SHP77 (cell line): ENCODE measurements around the gene TRIO.
"Not testable (repeated sequence)": the region's sequence is repeated elsewhere in the genome, so short reads cannot be mapped to it uniquely, and the experiment has no call there.

ENCODE experiments used
- DNase-seq, 2 experiments: peaks; one replicate each; lab custom pipeline; 2025; lab: John Stamatoyannopoulos, UW

TRIO gene

DNA sequence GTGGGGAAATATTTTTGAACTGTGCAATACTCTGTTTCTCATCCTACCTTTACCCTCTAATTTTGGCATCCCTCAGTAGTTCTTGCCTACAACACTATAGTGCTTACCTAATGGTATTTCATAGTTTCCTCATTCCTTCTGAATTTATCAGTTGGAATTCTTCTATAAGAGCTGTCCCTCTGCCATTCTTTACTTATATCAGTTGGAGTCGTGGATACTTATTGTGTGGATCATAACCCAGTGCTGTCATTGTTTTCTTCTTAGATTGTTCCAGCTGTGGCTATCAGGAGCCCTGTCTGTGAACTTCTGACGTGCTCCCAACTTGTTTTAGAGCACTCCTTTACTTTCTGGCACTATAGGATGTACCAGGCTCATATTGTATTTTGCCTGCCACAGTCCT, 292.3 kb downstream of the TRIO start:
- DNase-seq = no peak

GRCh38 chr5:14436122-14436521, 293.0 kb downstream of the TRIO start:
- DNase-seq = not testable (repeated sequence)

- no peak for DNase-seq
Measured at GRCh38 chr5:14436801-14437542, 293.8 kb downstream of the TRIO start.

DNA sequence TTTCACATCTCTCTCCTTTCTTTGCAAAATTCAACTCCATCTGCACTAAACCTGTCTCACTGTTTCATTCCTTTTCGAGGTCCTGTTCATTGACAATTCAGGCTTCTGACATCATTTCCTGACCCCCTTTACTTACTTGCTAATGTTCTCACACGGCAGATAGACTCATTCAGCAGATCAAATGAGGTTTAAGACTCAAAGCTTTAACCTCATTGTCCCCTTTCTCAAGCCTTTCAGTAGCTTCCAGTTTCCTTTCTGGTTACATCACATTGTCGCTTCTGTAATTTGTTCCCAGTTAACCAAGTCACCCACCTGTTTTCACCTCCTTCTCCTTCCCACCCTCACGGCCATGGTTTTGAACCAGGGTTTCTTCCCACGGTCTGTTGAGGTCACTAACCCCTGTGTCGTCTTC, 295.1 kb downstream of the TRIO start:
- DNase-seq = no peak

DNA sequence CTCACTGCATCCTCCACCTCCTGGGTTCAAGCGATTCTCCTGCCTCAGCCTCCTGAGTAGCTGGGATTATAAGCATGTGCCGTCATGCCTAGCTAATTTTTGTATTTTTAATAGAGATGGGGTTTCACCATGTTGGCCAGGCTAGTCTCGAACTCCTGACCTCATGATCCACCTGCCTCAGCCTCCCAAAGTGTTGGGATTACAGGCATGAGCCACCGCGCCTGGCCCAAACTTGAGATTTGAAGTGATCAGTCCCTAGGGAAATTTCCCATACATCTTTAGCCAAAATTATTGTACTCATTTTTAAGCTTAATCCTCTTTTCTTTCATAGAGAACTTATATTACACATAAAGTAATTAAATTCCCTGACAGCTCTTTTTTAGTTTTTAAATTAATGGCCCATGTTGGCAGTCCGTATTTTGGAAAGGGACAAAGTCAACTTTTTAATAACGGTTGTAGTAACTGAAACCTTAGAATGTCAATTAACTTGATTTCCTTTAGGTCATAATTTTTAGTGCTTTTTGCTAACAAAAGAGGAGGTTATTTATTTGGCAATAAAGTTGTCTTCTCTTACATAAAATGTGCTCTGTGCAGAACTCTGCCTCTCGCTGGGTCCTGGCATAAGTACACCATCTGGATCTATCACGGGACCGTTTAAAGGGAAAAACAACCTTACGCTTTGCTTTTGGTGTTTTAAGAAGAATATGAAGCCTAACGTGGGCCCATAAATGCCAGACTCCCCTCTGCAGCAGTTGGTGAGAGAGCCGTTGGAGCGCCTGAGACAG, 296.1 kb downstream of the TRIO start:
- no peak for DNase-seq

DNA sequence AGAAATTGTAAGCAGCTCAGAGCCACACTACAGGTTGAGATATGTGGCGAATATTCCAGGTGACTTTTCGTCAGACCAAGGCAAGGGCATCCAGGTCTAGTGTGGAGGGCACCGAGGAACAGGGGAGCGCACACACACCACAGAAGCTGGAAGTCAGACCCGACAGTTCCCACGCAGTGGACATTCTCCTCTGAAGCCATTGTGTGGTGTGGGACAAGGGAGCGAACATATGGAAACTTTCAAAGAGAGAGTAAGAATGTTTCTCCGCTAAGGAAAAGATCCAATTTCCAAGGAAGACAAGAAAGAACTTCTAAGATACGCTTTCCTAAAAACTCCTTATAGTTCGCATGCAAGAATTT, 297.1 kb downstream of the TRIO start:
- DNase-seq = no peak

DNA sequence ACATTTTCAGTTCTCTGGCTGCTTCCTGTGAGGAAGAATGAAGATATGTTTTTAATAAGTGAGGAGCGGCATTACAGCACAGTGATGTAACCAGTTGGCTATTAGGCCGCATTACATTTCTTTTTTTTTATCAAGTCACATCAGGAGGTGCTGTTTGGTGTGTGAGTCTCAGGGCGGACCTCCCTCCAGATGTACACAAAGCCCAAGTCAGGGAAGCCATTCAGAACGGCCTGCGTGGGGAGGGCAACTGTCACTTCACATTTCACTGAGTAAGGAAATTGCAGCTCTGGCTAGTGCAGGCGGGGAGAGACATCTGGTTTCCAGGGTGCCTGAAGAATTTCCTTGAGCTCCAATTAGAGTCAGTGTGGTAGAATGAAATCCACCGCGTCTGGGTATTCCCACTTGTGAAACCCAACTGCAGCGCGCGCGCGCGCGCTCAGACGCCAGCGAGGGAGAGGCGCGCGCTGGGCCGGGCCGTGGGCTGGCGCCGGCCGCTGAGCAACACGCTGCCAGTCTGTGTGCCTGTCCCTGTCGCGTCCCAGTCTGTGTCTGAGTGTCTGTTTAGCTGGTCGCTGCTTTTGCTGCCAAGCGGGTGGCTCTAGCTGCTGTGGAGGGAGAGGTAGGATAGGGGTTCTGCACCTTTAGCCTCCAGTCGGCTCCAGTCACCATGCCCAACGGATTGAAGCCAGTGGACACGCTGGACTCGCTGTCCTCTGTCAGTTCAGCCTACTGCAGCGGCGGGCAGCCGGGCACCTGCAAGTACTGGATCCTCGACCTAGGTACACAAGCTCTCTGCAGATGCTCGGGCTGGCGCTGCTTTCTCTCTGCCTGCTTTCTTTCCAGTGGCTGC, 297.7 kb downstream of the TRIO start:
- DNase-seq = peak; percentile 36 to 53

- DNase-seq = no peak
Measured at GRCh38 chr5:14441641-14442040, 298.5 kb downstream of the TRIO start.

DNA sequence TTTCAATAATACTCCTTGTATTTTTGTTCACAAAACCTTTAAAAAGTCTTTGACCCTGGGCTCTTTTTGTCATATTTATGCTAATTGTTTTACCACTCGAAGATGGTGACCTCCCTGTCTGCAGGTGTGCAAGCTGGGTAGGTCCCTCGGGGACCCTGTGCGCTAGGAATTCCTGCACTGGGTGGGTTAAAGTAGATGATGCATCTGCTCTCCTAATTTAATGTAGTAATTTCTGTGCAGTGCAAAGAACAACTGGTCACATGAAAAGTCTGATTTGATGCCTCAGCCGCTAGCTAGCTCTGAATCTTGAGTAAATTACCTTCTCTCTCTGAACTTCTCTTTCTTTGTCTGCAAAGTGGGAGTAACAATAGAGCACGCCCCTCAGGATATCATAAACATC, 299.4 kb downstream of the TRIO start:
- no peak for DNase-seq

DNA sequence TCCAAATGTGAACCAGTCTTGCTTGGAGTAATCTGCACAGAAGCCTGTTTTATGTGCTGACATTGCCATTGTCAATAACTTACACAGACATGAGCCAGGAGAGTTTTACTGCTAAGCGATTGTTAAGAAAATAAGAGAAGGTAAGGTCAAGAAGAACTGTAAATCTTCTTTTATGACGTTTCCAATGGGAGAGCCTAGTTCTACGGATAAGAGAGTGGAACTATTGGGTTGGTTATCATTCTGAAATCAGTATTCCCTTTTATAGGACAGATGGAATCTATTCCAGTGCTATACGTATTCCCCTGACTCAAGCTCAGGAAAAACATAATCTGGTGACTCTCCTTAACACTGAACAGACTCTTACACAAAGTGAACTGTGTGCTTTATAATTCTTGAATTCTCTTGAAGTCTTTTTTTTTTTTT, 300.5 kb downstream of the TRIO start:
- no peak for DNase-seq

GRCh38 chr5:14444161-14444560, 301.0 kb downstream of the TRIO start:
- no peak for DNase-seq

DNA sequence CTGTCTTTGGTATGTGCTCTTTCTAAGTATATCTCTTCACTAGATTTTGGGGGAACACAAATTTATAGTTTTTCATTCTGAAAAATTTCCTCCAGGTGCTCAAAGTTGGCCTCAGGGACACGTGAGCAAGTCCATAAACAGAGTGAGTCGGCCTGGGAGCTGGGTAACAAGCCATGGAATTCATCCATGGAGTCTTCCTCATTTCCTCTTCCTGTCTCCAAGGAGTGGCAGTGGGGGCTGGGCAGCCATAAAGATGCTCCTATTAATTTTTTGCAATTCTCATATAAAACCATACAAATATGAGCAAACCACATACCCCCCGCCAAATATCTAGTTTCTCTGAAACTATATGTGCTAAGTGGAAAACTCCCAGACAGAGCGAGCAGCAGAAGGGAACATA, 301.9 kb downstream of the TRIO start:
- no peak for DNase-seq

- no peak for DNase-seq
Measured at GRCh38 chr5:14445576-14446290, 302.6 kb downstream of the TRIO start.

- peak; percentile 36 to 45 for DNase-seq
Measured at GRCh38 chr5:14447958-14448911, 305.1 kb downstream of the TRIO start.

GRCh38 chr5:14449052-14449661, 306.0 kb downstream of the TRIO start:
- peak; percentile 42 to 70 for DNase-seq

DNA sequence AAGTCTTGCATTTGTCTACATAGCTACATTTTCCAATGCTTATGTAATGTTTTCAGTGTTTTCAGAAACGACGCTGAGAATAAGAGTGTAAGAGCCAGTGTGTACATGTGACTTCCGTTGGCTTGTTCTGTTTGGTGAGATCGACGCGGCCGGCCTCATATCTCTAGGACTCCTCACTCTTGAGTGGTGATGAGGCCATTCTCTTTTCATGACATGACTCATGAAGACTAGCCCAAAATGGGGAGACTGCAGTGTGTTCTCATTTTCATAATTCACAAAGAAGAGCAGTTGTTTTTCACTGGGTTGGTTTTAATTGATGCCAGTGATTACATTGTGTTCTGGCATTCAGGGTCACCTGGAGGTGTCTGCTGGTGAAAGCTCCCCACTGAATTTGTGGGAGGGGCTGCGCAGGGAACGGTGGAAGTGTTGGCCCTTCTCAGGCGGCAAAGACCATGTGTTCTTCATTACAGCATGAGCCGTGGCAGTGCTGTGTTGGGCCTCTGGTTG, 306.9 kb downstream of the TRIO start:
- DNase-seq = no peak

GRCh38 chr5:14450742-14451141, 307.6 kb downstream of the TRIO start:
- no peak for DNase-seq

- DNase-seq = no peak
Measured at GRCh38 chr5:14451871-14452270, 308.7 kb downstream of the TRIO start.

- no peak for DNase-seq
Measured at GRCh38 chr5:14452685-14453454, 309.7 kb downstream of the TRIO start.
